ENCODE measurements around the gene LRRC10. TPM values are rescaled to one million over a fixed set of nuclear protein-coding genes. Genes with fewer than 3 reads are reported as not detected.
A peak's percentile ranks its signal among the peaks of the same experiment; 100 is the strongest.

LRRC10 gene
- total RNA-seq, 1 donor from 2014 or later: 40.5 TPM

DNA sequence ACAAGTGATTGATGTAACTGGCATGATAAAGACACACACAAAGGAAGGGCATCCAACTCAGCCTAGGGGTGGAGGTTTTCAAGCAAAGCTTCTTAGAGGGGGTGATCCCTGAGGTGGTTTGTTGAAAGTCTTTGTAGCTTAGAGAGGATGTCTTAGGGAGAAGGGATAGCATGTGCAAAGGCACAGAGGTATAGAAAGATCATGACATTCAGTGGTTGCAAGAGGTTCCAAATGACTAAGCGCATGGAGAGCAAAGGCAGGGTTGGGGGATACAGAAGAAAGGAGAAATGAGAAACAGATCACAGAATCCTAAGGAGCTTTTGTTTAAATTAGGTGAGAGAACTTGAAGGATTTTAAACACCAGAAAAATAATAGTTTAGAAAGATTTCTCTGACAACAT is 30.6 kb downstream of the LRRC10 start:
- DNase-seq (no peak), ATAC-seq (ENCODE audit: poor library complexity) (no peak)
- intact Hi-C loops (cut with DNase I): no loop called here

DNA sequence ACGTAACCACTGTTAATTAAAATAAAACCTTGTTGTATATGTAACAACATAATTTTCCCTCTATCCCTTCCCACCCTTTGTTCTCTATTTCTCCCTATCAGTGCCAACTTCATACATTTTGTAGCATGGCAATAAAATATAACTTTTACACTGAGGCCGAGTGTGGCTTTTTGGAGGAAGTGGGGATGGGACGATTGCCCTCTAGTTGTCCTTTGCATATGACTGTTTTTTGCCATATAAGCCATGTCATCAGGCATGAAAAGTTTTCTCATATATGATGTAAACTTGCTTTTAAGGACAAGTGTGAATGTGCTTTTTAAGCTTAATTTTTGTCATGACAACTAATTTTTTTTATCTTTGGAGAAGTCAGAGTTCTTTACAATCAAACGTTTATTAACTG is 31.7 kb downstream of the LRRC10 start:
- intact Hi-C loops (cut with DNase I): loop anchor here (10.0 kb wide), 1 partner anchor 194 kb away; no protein-coding TSS in a partner anchor
- DNase-seq (no peak), ATAC-seq (ENCODE audit: poor library complexity) (no peak)

- ATAC-seq (ENCODE audit: poor library complexity) (no peak), DNase-seq (no peak)
- intact Hi-C loops (cut with DNase I): loop anchor here (10.0 kb wide), 1 partner anchor 193 kb away; no protein-coding TSS in a partner anchor
These were observed 32.4 kb downstream of the LRRC10 start for GRCh38 chr12:69578283-69578682.

- intact Hi-C loops (cut with DNase I): loop anchor here (10.0 kb wide), 1 partner anchor 191 kb away; no protein-coding TSS in a partner anchor
These were observed 35.4 kb downstream of the LRRC10 start for GRCh38 chr12:69575346-69575745.

GRCh38 chr12:69570545-69571399 is 39.9 kb downstream of the LRRC10 start:
- peak; percentile 80 for ATAC-seq (ENCODE audit: poor library complexity)
- DNase-seq: no peak
- intact Hi-C loops (cut with DNase I): loop anchor here (5.0 to 10.0 kb wide), 3 partner anchors 98 to 186 kb away; partner anchors contain the start of gene FRS2

More at GRCh38 chr12:69575346-69575745, 35.4 kb downstream of the LRRC10 start:
- ATAC-seq (ENCODE audit: poor library complexity) (no peak), DNase-seq (no peak)

- DNase-seq (no peak), ATAC-seq (ENCODE audit: poor library complexity) (no peak)
- intact Hi-C loops (cut with DNase I): loop anchor here (5.0 to 10.0 kb wide), 3 partner anchors 98 to 185 kb away; partner anchors contain the start of gene FRS2
These were observed 40.6 kb downstream of the LRRC10 start for GRCh38 chr12:69570000-69570516.

- intact Hi-C loops (cut with DNase I): no loop called here
- DNase-seq (no peak), ATAC-seq (ENCODE audit: poor library complexity) (no peak)
These were observed 41.5 kb downstream of the LRRC10 start for GRCh38 chr12:69569236-69569635.

DNA sequence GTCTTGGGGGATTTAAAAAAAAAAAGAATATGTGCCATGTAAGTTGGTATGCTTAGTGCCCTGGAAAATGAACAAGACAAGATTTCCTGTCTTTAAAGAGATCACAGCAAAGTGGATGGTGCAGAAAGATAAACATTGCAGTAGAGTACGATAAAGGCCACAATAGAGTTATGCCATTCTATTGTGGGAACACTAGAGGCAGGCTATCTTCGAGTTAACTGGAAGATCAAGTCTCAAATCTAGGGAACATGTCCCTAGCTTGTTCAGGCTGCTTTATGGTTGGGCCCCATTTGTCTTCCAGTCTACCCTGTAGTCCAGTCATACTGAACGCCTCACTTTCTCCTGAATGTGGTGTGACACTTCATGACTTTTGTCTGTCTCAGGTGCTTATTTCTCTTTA is 44.1 kb downstream of the LRRC10 start:
- DNase-seq: no peak
- ATAC-seq (ENCODE audit: poor library complexity): no peak
- intact Hi-C loops (cut with DNase I): no loop called here

GRCh38 chr12:69563166-69563762 is 47.4 kb downstream of the LRRC10 start:
- intact Hi-C loops (cut with DNase I): no loop called here
- no peak for DNase-seq
- ATAC-seq (ENCODE audit: poor library complexity): no peak

Small RNA genes within 50 kb of the gene (microRNA-seq; reads per million reads assigned to microRNA genes)
- not detected for gene MIR3913-1
- gene MIR3913-2: not detected

Other genes with a start within 250 kb of the LRRC10 start
- 18.0 TPM for gene FRS2, start 140.5 kb downstream of the LRRC10 start, total RNA-seq
- gene CCT2, start 25.4 kb downstream of the LRRC10 start, total RNA-seq: 84.8 TPM
- gene BEST3, start 88.4 kb upstream of the LRRC10 start, total RNA-seq: 0.48 TPM
- gene RAB3IP, start 128.0 kb upstream of the LRRC10 start, total RNA-seq: 20.3 TPM
- gene MYRFL, start 214.3 kb upstream of the LRRC10 start, total RNA-seq: 0.11 TPM